ENCODE results near the gene HLA-DOB.

- TF ChIP-seq, protein P1, sequence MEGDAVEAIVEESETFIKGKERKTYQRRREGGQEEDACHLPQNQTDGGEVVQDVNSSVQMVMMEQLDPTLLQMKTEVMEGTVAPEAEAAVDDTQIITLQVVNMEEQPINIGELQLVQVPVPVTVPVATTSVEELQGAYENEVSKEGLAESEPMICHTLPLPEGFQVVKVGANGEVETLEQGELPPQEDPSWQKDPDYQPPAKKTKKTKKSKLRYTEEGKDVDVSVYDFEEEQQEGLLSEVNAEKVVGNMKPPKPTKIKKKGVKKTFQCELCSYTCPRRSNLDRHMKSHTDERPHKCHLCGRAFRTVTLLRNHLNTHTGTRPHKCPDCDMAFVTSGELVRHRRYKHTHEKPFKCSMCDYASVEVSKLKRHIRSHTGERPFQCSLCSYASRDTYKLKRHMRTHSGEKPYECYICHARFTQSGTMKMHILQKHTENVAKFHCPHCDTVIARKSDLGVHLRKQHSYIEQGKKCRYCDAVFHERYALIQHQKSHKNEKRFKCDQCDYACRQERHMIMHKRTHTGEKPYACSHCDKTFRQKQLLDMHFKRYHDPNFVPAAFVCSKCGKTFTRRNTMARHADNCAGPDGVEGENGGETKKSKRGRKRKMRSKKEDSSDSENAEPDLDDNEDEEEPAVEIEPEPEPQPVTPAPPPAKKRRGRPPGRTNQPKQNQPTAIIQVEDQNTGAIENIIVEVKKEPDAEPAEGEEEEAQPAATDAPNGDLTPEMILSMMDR (IDR thresholded peaks at IDR 0.05; ENCODE audit: insufficient read depth, low read depth, low read length), result no peak
- no peak for TF ChIP-seq EZH2 (IDR thresholded peaks at IDR 0.05; ENCODE audit: insufficient read depth, low read length)
Observed at GRCh38 chr6:32860674-32861073, 43.9 kb upstream of the HLA-DOB start.

Measured in astrocyte (in vitro differentiated cells and primary cell).